Endometrium (tissue), 2 donors: Measurements from ENCODE around the gene CD47.

Experiments used
- FAIRE-seq: peaks from 2 replicates; lab custom pipeline; 2012; peaks lifted over from hg19 to GRCh38; lab: Jason Lieb, UNC
- donor health status: control.
- donor health status: control.

CD47 gene

GRCh38 chr3:108091498-108092250 lies 843 bp upstream of the CD47 start:
- FAIRE-seq: no peak

GRCh38 chr3:108090049-108090700 lies 656 bp downstream of the CD47 start:
- FAIRE-seq: no peak

GRCh38 chr3:108089579-108089978 lies 1.3 kb downstream of the CD47 start:
- no peak for FAIRE-seq

GRCh38 chr3:108088697-108089096 lies 2.1 kb downstream of the CD47 start:
- no peak for FAIRE-seq

- FAIRE-seq: no peak
Observed at GRCh38 chr3:108088146-108088545, 2.7 kb downstream of the CD47 start.

GRCh38 chr3:108086653-108087052 lies 4.2 kb downstream of the CD47 start:
- no peak for FAIRE-seq

- no peak for FAIRE-seq
Observed at GRCh38 chr3:108085810-108086350, 5.0 kb downstream of the CD47 start.

GRCh38 chr3:108085370-108085769 lies 5.5 kb downstream of the CD47 start:
- FAIRE-seq: no peak

GRCh38 chr3:108079877-108080276 lies 11.0 kb downstream of the CD47 start:
- no peak for FAIRE-seq

- no peak for FAIRE-seq
Observed at GRCh38 chr3:108079043-108079442, 11.8 kb downstream of the CD47 start.

GRCh38 chr3:108076564-108076963 lies 14.3 kb downstream of the CD47 start:
- FAIRE-seq: no peak

- FAIRE-seq: no peak
Observed at GRCh38 chr3:108073764-108074431, 16.9 kb downstream of the CD47 start.

GRCh38 chr3:108071368-108071767 lies 19.5 kb downstream of the CD47 start:
- FAIRE-seq: no peak

- no peak for FAIRE-seq
Observed at GRCh38 chr3:108070356-108070755, 20.5 kb downstream of the CD47 start.

- no peak for FAIRE-seq
Observed at GRCh38 chr3:108067768-108068167, 23.1 kb downstream of the CD47 start.

- FAIRE-seq: no peak
Observed at GRCh38 chr3:108065096-108065495, 25.7 kb downstream of the CD47 start.

GRCh38 chr3:108064293-108064887 lies 26.4 kb downstream of the CD47 start:
- no peak for FAIRE-seq

- no peak for FAIRE-seq
Observed at GRCh38 chr3:108062051-108062450, 28.8 kb downstream of the CD47 start.

- FAIRE-seq: no peak
Observed at GRCh38 chr3:108060331-108060730, 30.5 kb downstream of the CD47 start.

GRCh38 chr3:108055931-108056330 lies 34.9 kb downstream of the CD47 start:
- FAIRE-seq: no peak

- FAIRE-seq: peak; percentile 59
Observed at GRCh38 chr3:108054935-108055334, 35.9 kb downstream of the CD47 start.

GRCh38 chr3:108053483-108053882 lies 37.3 kb downstream of the CD47 start:
- no peak for FAIRE-seq

- no peak for FAIRE-seq
Observed at GRCh38 chr3:108053067-108053466, 37.8 kb downstream of the CD47 start.
